Lung microvascular endothelial cell (primary cell): ENCODE measurements around the gene NEUROD2. TPM values are rescaled to one million over a fixed set of nuclear protein-coding genes. Genes with fewer than 3 reads are reported as not detected.
A peak's percentile ranks its signal among the peaks of the same experiment; 100 is the strongest.

Experiments used
- DNase-seq, 2 donors: peaks; one replicate each; pipeline versions ENCODE4 v3.0.0 to v3.0.0-alpha.2; 2010; ENCODE audit warnings: low read depth in 2 of 2
- total RNA-seq: library from RNA; depleted of rRNA; stranded (reverse); fragments of >200 nt; gene quantifications from 2 replicates; pipeline ENCODE4 v1.2.1, GENCODE V29; 2014

The NEUROD2 gene
- total RNA-seq, 1 donor from 2014 or later, result not detected

DNA sequence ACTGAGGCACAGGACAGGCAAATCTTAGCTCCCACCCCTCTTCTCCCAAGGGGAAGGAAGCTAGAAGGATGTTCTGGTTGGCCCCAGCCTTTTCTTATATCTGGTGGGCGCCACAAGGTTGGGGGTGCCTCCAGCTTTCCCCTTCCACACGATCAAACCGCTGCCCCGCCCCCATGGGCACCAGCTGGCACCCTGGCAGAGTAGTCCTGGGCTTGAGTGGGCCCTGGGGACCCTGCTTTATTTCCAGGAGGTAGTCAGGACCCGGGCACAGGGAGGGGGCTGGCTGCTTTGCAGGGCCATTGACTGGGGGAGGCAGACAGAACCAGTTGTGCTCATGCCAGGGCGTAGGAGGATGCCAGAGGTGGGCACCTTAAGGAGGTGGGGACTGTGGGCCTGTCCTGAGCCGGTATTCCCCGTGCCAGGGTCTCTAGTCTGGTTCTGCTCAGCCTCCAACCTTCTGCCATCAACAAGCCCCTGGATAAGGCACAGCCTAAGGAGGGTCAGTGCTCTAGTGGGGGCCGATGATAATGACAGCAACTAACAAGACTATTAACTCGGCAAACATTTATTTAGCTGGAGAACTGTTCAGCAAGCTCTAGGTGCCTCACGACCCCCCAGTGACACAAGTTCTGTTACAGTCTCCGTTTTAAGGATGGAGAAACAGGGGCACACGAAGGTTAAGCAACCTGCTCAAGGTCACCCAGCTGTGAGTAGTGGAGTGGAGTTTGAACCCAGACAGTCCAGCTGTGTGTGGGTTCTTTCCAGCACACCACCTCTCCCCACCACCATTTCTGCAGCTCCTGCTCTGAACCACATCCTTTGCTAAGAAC, 11.5 kb upstream of the NEUROD2 start:
- no peak for DNase-seq

DNA sequence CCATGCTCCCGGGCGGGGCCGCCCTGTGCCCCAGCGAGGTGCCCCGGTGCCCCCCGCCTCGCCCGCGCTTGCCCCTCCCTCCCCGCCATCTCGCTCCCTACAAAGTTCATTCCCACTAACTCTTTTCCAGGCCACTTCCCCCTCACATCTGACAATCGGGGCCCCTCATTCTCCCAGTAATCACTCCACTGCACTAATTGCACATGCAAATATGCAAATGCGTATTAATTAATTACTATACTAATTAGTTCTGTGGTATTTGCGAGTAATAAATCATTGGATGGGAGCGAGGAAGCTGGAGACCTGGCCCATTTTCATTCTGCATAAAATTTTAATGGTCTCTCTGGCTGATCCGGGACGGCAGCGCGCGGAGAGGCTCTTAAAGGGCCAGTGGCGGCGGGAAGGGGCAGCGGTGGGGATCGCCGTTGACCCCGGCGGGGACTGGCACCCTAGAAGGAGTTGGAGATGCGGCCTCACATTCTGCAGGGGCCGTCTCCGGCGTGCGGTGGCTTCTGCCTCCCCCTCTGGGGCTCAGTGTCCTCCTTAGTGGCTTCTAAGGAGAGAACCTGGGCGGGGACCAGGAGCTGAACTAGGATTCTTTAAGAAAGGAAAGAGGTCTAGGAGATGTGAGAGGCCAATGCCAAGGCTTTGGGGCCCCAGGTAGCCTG, 10.7 kb upstream of the NEUROD2 start:
- peak; percentile 7 to 26 for DNase-seq

GRCh38 chr17:39617446-39618245, 9.9 kb upstream of the NEUROD2 start:
- peak; percentile 49 to 71 for DNase-seq

GRCh38 chr17:39617100-39617445, 9.4 kb upstream of the NEUROD2 start:
- no peak for DNase-seq

- DNase-seq, result no peak
Observed at GRCh38 chr17:39615434-39615833, 7.7 kb upstream of the NEUROD2 start.

DNA sequence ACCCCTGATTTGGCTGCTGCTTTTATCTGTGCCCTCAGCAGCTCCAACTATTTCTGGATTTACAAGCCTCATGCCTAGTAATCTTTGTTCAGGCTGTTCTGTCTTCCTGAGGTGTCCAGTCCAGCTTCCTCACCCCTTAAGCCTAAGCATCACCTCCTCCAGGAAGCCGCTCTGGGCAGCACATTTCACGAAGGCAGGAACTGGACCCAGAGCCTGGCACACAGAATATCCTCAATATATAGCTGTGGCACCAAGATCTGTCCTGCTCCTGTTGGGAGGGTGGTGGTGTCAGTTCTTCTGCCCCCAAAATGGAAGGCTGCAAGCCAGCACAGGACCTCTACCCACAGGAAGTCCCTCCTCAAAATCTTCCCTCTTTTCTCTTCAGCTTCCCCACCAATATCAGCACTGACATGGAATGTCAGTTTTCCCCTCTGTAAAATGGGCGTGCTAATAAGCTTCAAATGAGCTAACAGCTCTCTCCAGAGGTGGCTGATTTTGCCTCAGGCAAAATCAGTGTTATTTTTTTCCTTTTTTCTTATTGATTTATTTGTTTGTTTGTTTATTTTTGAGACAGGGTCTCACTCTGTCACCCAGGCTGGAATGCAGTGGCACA, 6.9 kb upstream of the NEUROD2 start:
- no peak for DNase-seq

DNA sequence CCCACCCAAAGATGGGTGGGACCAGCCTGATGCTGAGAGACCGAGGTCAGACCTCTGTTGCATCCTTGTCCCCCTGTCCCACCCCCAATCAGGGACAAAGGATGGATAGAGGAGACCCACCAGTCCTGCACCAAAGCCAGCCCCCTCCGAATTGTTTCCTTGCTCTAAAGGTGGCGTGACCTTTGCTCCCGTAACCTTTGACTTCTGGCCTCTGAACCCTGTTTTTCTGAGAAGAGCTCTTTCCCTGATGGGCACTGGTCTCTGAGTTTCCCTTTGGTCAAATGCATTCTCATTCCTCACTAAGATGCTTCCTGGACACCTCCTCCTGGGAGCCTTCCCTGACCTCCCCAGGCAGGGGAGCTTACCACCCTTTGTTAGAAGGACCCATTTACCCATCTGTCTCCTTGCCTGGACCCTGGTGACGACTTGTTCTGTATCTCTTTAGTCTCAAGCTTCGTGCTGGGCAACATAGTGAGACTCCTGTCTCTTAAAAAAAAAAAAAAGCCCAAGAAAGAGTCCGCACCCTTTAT, 5.3 kb upstream of the NEUROD2 start:
- DNase-seq, result no peak

DNA sequence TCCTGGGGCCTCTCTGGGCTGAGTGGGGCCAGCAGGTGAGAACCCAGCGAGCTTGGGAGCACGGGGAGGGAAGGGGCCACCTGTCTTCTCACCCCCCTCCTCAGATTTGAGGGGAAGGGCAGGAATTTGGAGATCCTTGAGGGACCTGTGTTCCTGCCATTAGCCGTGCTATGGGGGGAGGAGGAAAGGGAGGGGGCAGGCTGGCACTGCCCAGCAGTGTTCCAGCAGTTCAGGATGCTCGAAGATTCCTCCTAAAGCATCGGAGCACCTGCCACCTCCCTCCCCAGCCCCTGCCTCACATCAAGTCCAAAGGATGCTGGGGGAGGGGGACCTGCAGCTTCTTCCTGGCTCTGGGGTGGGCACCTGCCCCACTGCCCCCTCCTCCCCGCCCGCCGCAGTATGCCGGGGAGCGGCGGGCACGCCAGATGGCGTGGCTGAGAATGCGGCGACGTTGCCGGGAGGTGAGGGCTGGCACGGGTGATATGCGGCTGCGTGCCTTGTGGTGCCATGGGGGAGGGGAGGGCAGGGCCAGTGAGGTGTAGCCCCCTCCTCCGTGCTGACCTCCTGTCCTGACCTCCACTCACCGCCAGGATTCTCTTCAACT, 4.7 kb upstream of the NEUROD2 start:
- no peak for DNase-seq

DNA sequence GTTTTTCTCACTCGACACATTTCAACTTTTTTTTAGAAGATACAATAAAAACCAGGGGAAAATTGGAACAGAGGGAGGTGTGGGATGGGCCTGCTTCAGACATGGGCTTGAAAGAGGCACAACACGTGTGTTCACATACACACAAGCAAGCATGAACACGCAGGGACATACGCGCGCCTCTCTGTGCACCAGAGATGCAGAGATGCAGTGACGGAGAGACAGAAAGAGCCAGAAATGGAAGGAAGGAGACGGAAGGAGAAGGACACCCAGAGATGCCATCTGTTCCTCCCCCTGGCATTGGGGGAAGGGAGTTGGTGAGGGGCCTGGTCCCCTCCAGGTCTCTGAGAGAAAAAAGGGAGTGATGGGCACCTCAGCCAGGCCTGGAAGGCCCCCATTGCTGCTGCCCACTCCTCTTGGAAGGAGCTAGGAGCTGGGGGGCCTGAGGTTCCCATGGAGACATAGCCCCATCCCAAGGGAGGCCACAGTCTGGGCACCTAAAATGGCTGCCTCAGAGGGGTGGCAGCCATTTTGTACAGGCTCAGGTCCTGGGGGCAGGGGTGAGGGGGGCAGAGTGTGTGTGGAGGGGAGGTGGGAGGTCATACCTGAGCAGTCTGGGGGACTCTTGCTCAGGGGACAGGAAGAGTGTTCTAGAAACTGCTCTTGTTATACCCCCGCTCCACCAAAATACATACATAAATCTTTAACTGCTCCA, 3.8 kb upstream of the NEUROD2 start:
- DNase-seq, result no peak

DNA sequence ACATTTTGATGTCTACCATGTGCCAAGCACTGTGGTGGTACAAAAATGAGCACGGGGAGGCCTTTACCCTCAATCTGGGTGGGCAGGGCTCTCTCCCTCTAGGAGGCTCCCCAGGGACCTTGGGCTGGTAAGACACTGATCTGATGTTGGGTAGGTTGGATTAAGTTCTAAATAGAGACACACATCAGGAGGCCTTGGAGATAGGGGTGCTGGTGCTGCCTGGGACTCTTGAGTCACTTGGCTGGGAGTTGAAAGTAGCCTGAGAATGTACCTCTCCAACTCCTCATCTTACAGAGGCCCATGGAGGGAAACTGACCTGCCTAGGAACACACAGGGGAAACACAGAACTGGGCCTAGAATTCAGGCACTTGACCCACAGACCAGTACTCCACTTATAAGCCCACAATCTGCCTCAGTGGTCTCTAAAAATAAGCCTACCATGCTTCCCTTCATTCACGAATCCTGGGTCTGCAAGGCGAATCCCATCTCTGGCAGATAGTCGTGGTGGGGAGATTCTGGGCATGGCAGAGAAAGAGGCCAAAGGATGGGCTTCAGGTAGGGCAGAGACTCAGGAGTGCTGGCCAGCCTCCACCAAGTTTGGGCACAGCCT, 1.8 kb upstream of the NEUROD2 start:
- no peak for DNase-seq

- DNase-seq, result no peak
Observed at GRCh38 chr17:39608142-39608981, 642 bp upstream of the NEUROD2 start.

DNA sequence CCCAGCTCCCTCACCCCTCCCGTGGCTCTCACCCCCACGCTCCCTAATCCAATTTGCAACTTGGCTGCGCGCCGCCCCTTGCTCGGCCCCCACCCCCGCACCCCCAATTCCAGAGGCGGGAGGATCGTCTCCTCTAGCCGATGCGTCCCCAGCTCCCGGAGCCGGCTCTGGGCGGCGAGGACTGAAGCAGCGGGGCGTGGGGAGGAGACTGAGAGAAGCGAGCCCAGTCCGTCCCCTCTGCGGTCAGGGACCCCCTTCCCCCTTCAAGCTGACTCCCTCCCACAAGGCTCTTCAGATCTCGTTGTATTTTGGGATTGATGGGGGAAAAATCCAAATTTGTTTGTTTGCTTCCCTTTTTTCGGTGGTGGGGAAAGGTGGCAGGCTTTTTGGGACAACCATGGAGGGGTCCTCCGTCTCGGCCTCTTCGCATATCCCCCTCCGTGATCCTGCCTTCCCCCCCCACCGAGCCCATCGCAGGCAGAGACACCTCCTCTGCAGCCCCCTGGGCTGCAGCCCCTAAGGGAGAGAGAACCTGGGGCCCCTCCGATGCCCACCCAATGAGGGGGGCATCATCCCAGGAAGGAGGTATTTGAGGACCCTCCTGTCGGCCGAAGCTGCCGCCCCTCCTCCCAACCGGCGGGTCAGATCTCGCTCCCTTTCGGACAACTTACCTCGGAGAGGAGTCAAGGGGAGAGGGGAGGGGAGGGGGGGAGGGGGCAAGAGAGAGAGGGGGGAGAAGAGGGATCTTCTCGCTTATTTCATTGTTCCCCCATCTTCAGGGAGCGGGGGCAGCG, 466 bp downstream of the NEUROD2 start:
- DNase-seq, result no peak

DNA sequence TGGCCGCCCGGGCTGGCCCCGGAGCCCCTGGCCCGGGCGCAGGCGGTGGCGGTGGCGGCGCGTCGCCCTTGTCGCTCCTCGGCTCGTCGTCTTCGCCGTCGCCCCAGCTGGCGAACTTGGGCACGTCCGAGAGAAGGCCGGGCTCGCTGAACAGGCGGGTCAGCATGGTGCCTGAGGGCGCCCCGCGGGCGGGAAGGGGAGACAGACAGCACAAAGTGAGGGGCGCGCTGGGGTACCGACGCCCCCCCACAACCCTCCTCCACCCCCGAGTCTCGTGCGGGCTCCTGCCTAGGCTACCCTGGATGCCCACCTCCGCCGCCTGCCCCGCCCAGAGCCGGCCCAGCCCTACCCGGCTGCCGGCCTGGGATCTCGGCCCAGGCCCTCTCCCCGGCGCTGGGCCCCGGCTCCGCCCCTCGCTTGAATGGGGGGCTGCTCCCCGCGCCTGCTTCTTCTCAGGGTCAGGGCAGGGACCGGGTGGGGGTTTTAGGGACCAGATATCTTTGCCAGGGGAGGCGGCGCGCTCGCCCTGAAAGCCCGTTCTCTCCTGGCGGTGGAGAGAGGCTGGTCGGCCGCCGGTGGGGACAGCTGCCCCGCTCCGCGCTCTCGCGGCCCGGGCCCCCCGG, 1.2 kb downstream of the NEUROD2 start:
- no peak for DNase-seq

GRCh38 chr17:39605492-39606433, 2.0 kb downstream of the NEUROD2 start:
- DNase-seq, result peak in 1 of 2 donors; percentile 6

DNA sequence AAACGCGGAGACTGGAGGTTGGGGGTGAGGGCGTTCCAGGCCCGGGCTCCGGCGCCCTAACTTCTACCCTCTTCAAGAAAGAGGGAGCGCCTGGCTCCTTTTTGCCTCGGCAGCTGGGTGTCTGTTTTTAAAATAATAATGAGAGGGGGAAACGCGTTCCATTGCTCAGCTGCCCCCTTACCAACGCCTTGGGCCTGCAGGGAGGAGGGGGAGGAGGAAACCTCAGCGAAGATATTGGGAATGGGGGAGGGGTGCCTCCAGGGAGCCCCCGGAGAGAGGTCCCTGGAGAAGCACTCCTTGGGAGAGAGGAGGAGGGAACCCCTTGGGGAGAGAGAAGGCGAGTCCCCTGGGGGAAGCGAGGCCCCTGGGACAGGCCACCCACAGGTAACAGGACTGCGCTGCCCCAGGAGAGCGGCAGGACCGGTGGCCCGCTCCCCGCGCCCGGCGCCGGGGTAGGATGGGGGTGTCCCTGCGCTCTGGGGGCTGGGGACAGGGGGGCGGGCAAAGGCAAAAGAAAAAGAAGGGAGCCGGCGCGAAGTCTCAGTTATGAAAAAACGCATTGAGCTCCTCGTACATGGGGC, 2.7 kb downstream of the NEUROD2 start:
- DNase-seq, result no peak

DNA sequence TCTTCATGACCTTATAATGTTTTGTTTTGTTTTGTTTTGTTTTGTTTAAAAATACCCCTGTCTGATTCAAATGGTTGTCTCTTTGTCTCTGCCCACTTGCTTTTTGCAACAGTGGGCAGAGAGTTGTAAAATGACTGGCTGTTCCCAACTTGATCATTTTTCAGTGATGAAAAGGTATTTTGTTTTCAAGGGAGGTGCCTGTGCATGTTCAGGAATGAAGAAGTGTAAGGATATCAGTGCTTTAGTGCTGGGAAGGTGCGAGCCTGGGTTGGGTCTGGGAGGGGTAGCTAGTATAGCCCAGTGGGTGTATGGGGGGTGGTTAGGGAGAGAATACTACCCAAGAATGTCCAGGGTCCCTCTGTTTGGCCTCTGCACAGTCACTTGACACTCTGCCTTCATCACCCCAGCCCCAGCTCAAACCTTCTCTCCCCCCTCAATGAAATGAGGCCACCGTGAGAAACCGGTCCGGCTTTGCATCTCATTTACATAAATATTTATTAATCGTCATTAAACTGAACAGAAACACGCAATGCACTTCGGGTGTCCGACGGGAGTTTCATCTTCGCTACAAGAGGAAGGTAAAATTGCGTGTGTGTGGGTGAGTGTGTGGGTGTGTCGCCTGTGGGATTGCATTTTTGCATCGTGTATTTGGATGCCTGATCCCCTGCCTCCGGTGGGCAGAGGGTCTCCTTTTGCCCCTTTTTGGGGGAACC, 4.3 kb downstream of the NEUROD2 start:
- no peak for DNase-seq
